ENCODE measurements around the gene TEAD2. TPM values are rescaled to one million over a fixed set of nuclear protein-coding genes. Genes with fewer than 3 reads are reported as not detected.

The TEAD2 gene
- total and polyA plus RNA-seq, 10 of the 15 experiments (the other 5 are each of a cell fraction or from before 2014, with no cell fraction given) = 0.04 to 0.26 (median 0.11) TPM; not detected in 3

DNA sequence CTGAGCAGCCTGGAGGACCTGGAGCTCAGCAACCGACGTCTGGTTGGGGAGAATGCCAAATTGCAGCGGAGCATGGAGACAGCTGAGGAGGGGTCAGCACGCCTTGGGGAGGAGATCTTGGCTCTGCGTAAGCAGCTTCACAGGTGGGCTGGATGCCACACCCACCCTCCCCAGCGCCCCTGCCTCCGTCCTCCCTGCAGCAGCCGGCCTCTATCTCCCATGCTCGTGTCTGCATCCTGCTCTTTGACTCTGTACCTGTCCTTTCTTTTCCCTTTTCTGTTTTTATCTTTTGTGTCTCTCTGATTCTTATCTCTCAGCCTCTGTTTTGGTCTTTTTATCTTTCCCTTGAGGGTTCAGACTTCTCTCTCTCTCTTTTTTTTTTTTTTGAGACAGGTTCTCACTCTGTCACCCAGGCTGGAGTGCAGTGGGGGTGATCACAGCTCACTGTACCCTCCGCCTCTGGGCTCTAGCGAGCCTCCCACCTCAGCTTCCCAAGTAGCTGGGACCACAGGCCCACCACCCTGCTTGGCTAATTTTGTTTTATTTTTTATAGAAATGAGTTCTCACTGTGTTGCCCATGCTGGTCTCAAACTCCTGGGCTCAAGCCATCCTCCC is 35.9 kb upstream of the TEAD2 start (continued):
- TF ChIP-seq ZSCAN29 (IDR thresholded peaks at IDR 0.05) (no peak), CBFB (IDR thresholded peaks at IDR 0.05; ENCODE audit: low read depth) (no peak), E2F4 (IDR thresholded peaks at IDR 0.05; ENCODE audit: low read depth, low read length) (no peak), NFYA (IDR thresholded peaks at IDR 0.05; ENCODE audit: borderline replicate concordance, low read depth, low read length) (no peak)

DNA sequence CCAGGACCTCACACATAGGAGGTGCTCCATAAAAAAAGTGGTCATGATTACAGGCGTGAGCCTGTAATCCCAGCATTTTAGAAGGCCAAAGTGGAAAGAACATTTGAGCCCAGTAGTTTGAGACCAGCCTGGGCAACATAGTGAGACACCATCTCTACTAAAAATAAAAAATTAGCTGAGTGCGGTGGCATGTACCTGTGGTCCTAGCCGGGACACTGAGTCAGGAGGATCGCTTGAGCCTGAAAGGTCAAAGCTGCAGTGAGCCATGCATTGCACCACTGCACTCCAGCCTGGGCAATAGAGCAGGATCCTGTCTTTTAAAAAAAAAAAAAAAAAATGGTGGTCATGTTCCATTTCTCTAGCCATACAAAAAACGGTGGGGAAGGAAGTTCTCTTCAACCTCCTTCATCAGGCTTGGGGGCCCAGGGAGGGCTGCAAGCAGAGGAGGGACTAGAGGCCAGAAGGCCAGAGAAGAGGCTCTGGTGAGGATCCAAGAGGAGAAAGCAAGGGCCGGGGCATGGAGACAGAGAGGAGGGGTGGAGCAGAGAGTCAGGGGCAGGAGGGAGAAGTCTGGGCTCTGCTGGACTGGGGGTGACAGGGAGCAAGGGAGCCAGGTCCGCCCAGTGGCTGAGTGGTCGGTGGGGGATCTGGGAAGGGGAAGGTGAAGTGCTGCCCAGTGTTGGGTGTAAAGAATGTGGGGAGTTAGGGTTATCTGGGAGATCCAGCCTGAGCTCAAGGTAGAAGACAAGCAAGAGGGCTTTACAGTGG is 34.7 kb upstream of the TEAD2 start:
- no peaks in the 10 kb centered on the region for H3K9me3 ChIP-seq (replicated peaks; ENCODE audit: control insufficient read depth, insufficient read depth, low read length)
- 33% methylated on average over 8 of the region's 8 CpGs for WGBS (ENCODE audit: insufficient coverage, insufficient replicate concordance, low lambda C conversion rate, missing lambda C conversion rate)
- no peaks in the 10 kb centered on the region for H3K27me3 ChIP-seq (replicated peaks in 1 of 2; ENCODE audit: control insufficient read depth in 2 of 2, insufficient read depth in 2 of 2, low read length in 1 of 2)
- H3K4me3 ChIP-seq = no peak overlapping the region
- H3K9ac ChIP-seq (ENCODE audit: control insufficient read depth, insufficient read depth, low read length) = no peak overlapping the region
- H3K79me2 ChIP-seq (ENCODE audit: control insufficient read depth, insufficient read depth, low read length) = no peaks in the 10 kb centered on the region
- H3K4me2 ChIP-seq (ENCODE audit: control insufficient read depth, insufficient read depth) = no peak overlapping the region
- FAIRE-seq (no peak), ATAC-seq (no peak), DNase-seq (ENCODE audit: low read depth, low spot score) (no peak)
- no peak overlapping the region for H3K27ac ChIP-seq (ENCODE audit: control insufficient read depth, insufficient read depth)
- SMC1A ChIA-PET (ENCODE audit: uncharacterized antibody, unreplicated experiment) = interaction anchor here (1.1 kb wide), 1 partner anchor 90 kb away, joined by 3 read pairs; no protein-coding TSS in a partner anchor
- RAD21 ChIA-PET (ENCODE audit: unreplicated experiment) = interaction anchor here (1.3 to 1.6 kb wide), 2 partner anchors 9 to 72 kb away, joined by 4 read pairs; no protein-coding TSS in a partner anchor
- H3K36me3 ChIP-seq (ENCODE audit: control insufficient read depth in 2 of 2, insufficient read depth in 2 of 2, low read length in 1 of 2) = no peaks in the 10 kb centered on the region
- POLR2A ChIA-PET = interaction anchor here (0.6 to 1.2 kb wide), 3 partner anchors 14 to 182 kb away, joined by 3 to 6 read pairs (median 5); no protein-coding TSS in a partner anchor
- no peak overlapping the region for H2AFZ ChIP-seq (ENCODE audit: control insufficient read depth, low read depth, low read length)
- intact Hi-C loops (cut with micrococcal nuclease; ENCODE audit: unreplicated experiment) = no loop called here
- H3K4me1 ChIP-seq (ENCODE audit: control insufficient read depth, insufficient read depth, low read length) = no peaks in the 10 kb centered on the region; the same call in 1 of the 2 replicates
- in situ Hi-C loops (cut with MboI) = no loop called here
- H4K20me1 ChIP-seq (ENCODE audit: control insufficient read depth, insufficient read depth) = no peaks in the 10 kb centered on the region
- no TSS peak for BruUV-seq (replicated peaks)
- CTCF ChIA-PET = interaction anchor here (0.9 to 1.1 kb wide), 3 partner anchors 33 to 171 kb away, joined by 3 read pairs; partner anchors contain the start of gene CD37
- TF ChIP-seq DPF2 (IDR thresholded peaks at IDR 0.05) = no peak
- TF ChIP-seq EGR1 (IDR thresholded peaks at IDR 0.05; ENCODE audit: borderline replicate concordance in 1 of 2, low read depth in 2 of 2, low read length in 2 of 2) = no peak
- TF ChIP-seq GABPA (IDR thresholded peaks at IDR 0.05; ENCODE audit: low read depth) = no peak
- TF ChIP-seq WRNIP1 (IDR thresholded peaks at IDR 0.05; ENCODE audit: borderline replicate concordance, low read depth, low read length) = no peak
- TF ChIP-seq PAX5 (IDR thresholded peaks at IDR 0.05; ENCODE audit: borderline replicate concordance, low read depth, low read length) = no peak
- no peak for TF ChIP-seq IKZF1 (conservative IDR thresholded peaks at IDR 0.05)
- no peak for TF ChIP-seq MXI1 (IDR thresholded peaks at IDR 0.05; ENCODE audit: low read depth, low read length)
- no peak for TF ChIP-seq HDAC6 (IDR thresholded peaks at IDR 0.05; ENCODE audit: unreplicated experiment)
- TF ChIP-seq CREB1 (IDR thresholded peaks at IDR 0.05; ENCODE audit: low read depth) = no peak
- TF ChIP-seq ATF7 (IDR thresholded peaks at IDR 0.05; ENCODE audit: low read depth) = no peak
- TF ChIP-seq CBX5 (IDR thresholded peaks at IDR 0.05; ENCODE audit: low read depth) = no peak
- TF ChIP-seq, protein P1, sequence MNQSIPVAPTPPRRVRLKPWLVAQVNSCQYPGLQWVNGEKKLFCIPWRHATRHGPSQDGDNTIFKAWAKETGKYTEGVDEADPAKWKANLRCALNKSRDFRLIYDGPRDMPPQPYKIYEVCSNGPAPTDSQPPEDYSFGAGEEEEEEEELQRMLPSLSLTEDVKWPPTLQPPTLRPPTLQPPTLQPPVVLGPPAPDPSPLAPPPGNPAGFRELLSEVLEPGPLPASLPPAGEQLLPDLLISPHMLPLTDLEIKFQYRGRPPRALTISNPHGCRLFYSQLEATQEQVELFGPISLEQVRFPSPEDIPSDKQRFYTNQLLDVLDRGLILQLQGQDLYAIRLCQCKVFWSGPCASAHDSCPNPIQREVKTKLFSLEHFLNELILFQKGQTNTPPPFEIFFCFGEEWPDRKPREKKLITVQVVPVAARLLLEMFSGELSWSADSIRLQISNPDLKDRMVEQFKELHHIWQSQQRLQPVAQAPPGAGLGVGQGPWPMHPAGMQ (IDR thresholded peaks at IDR 0.05; ENCODE audit: borderline replicate concordance) = no peak
- TF ChIP-seq FOXM1 (IDR thresholded peaks at IDR 0.05; ENCODE audit: low read depth, low read length) = no peak
- no peak for TF ChIP-seq NFYB (IDR thresholded peaks at IDR 0.05; ENCODE audit: insufficient read depth, low read depth, low read length)
- no peak for TF ChIP-seq SIX5 (IDR thresholded peaks at IDR 0.05; ENCODE audit: low read depth, low read length, severe bottlenecking)
